GM21367 (cell line): ENCODE measurements around the gene BTNL9.
"Not testable (repeated sequence)": the region's sequence is repeated elsewhere in the genome, so short reads cannot be mapped to it uniquely, and the experiment has no call there.

Experiments
- ATAC-seq: cut with Tn5 transposase; IDR thresholded peaks from one replicate; pipeline ENCODE4 v1.9.1; 2021; ENCODE audit not compliant: unreplicated experiment

BTNL9 gene

DNA sequence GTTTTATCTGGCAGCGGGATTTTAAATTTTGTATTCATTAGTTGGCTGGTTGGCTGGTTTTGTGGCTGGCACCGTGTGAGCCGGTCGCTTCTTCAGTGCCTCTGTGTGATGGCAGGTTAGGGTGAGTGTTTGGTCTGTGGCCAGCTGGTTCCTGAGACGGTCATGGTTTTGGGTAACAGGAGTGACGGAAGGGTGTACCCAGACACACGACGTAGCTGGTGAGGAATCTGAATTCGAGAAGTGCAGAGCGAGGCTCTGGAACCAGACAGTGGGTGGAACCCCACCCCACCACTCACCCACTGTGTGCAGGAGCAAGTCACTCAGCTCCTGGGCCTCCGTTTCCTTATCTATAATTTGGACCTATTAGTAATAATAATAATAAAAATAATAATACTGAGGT lies 2.7 kb downstream of the BTNL9 start:
- ATAC-seq, result no peak

DNA sequence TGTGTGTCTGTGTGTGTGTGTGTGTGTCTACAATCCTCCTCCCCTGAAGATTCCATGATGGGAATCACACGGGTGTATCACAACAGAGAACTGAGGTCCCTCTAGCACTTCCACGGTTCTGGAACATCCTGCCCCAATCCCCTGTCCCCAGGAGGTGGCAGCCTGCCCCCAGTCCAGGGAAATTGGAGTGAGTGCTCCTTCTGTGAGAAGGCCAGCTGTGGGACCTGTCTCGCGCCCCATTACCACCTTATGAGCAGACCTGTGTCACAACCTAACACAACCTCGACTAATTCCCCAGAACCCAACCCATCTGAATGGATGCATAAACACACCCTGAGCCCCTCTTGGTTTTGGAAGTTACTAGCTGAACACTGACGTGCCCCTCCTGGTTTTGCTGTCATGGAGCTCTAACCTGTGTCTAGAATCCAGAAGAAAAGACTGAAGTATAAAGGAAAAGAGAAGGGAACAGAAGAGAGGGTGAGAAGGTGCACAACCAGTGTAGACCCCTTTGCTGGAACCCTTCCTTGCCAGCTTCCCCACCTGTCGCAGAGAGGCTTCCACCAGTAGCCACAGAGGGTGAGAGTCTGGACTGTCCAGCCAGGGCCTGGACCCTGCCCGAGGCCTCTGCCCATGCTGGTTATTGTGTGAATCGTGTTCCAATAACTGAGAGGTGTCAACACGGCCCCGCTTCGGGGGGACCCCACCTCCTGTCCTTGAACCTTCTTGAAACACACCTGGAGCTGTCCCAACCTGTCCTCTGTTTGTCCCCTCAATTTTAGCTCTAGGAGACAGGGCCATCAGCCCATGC lies 3.4 kb downstream of the BTNL9 start:
- ATAC-seq, result no peak

DNA sequence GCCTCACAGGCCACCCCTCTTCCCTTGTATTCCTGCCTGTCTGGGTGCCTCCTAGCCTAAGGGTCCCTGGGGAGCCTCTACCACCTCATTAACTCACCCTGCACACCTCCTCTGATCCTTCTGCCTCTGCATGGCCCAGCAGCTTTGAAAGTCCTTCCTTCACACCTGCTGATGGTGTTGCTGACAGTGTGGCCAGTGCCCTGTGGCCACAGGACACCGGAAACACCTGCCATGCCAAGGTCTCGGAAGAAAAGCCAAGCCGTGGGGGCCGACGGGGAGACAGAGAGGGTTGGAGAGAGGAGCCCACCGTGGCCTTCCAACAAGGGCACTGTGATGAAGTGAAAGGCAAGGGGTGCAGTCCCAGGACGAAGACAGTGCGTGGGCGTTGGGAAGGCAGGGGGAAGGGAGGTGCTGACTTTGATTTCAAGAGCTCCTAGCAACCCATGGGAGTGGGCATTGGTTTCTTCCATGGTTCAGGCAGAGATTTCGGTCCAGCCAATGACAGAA lies 4.1 kb downstream of the BTNL9 start:
- no peak for ATAC-seq

DNA sequence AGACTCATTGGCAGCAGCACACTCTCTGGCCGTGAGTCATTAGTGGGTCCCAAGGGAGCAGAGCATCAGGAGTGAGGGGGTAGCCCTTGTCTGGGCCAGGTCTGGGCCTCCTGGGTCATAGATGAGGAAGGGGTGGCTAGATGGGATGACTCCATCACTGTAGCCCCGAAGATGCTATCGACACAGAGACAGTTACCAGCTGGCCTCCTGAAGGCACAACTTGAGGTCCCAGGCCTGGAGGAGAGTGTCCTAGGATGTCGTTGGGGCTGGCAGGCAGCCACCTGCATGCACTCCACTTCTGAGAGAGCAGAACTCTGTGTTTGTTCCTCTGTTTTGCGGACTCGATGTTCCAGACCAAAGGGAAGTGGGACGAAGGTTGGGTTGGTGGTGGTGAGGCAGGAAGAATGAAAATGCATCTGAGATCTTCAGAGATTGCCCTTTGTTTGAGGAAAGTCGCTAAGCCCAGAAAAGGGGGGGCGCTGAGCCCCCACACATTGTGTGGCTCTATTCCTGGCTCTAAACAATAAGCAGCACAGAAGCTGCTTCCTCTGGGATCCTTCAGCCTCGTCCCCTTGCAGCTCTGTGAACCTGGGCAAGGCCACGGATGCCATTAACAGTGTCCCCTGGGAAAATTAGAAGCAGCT lies 4.7 kb downstream of the BTNL9 start:
- ATAC-seq, result no peak

DNA sequence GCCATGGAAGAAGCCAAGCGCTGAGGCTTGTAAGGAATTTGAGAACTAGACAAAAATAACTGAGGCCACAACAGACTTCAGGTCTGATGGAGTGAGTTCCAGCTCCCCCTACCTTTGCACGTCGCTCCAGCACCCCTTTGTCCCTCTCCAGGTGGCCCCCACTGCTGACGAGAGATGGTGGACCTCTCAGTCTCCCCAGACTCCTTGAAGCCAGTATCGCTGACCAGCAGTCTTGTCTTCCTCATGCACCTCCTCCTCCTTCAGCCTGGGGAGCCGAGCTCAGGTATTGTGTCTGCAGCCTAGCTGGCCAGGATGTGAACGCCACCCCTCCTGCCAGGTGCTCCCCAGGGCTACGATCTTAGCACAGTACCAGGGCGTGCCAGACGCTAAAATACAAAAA lies 5.2 kb downstream of the BTNL9 start:
- ATAC-seq, result no peak

DNA sequence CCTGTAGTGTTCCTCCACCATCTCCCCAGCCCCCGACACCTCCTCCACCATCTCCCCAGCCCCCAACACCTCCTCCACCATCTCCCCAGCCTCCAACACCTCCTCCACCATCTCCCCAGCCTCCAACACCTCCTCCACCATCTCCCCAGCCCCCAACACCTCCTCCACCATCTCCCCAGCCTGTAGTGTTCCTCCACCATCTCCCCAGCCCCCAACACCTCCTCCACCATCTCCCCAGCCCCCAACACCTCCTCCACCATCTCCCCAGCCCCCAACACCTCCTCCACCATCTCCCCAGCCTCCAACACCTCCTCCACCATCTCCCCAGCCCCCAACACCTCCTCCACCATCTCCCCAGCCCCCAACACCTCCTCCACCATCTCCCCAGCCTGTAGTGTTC lies 5.8 kb downstream of the BTNL9 start:
- not testable (repeated sequence) for ATAC-seq

DNA sequence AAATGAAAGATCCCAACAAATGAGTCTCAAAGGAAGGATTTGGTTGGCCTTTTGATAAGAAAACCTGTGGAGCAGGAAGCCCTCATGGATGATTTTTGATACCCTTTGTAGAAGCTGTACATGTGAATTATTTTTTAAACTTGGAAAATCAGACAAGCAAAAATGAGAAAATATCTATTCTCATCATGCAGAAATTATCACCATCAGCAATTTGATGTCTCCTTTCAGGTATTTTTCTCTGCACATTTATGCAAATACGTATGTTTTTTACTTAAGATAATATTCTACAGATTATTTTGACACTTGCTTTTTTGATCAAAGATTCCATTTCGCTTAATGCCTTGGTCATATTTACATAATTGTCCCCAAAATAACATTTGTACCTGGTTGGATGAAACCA lies 7.2 kb downstream of the BTNL9 start:
- no peak for ATAC-seq

DNA sequence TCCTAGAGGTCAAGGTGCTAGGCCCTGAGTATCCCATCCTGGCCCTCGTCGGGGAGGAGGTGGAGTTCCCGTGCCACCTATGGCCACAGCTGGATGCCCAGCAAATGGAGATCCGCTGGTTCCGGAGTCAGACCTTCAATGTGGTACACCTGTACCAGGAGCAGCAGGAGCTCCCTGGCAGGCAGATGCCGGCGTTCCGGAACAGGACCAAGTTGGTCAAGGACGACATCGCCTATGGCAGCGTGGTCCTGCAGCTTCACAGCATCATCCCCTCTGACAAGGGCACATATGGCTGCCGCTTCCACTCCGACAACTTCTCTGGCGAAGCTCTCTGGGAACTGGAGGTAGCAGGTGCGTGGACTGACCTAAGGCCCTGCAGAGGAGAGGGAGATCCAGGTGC lies 7.9 kb downstream of the BTNL9 start:
- no peak for ATAC-seq

DNA sequence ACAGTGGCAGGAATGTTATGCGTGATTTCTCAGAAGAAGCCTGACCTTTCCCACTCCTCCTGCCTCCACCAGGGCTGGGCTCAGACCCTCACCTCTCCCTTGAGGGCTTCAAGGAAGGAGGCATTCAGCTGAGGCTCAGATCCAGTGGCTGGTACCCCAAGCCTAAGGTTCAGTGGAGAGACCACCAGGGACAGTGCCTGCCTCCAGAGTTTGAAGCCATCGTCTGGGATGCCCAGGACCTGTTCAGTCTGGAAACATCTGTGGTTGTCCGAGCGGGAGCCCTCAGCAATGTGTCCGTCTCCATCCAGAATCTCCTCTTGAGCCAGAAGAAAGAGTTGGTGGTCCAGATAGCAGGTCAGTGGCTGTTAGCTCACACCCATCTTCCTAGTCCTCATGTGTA lies 9.9 kb downstream of the BTNL9 start:
- no peak for ATAC-seq

DNA sequence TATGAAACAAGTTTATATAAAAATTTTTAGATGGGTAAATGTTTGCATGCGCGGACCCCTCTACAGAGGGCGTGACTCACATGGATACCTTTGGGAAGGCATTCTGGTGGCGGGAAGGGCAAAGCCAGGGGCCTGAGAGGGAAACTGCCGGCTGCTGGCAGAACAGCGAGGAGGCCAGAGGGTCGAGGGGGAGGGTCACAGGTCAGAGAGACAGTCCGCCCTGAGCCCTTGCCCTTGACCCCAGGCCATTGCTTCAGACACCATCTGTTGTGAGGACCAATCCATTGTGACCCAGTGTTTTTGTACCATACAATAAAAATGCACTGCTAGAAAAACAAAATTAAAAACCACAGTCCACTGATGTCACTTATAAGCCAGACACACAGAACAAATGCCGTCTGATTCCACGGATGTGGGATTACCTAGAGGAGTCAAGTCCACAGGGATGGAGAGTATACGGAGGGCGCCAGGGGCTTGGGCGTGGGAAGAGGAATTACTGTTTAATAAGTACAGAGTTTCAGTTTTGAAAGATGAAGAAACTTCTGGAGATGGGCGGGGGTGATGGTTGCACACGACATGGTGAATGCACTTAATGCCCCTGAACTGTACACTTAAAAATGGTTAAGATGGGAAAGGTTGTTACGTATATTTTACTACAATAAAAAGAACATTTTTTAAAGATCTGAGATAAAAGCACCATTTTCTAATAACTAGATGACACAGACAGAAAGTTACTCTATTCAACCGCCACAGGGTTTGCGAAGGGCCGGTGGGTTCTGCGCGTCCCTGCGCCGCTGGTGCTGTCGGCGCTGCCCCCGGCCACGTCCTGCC lies 12.0 kb downstream of the BTNL9 start:
- no peak for ATAC-seq

DNA sequence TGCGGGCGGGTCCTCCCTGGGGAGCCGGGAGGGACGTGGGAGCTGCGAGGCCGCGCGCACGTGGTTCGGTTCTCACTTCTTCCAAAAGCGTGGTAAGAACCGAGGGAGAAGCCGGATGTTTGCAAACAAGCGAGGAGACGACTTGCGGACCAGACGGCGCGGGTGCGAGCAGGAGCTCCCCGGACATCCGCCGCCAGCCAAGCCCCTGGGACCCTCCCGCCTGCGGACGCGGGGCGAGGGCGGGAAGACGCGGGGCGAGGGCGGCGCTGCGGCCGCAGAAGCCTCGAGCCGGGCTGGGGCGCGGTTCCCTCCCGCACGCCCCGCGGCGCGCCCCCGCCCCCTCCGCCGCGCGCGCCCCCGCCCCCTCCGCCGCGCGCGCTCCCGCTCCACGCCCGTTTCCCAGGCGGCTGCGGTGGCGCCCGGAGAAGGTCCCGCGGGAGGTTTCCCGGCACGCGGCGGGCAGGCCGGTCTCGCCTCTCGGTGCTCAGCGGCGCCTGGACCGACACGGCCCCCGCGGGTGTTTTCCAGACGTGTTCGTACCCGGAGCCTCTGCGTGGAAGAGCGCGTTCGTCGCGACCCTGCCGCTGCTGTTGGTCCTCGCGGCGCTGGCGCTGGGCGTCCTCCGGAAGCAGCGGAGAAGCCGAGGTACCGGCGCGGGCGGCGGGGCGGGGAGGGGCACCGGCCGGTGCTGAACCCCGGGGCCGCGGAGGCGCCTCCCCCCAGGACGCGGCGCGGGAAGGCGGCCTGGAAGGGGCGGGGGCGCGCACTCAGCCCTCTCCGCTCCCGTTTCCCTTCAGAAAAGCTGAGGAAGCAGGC lies 12.8 kb downstream of the BTNL9 start:
- ATAC-seq, result no peak

DNA sequence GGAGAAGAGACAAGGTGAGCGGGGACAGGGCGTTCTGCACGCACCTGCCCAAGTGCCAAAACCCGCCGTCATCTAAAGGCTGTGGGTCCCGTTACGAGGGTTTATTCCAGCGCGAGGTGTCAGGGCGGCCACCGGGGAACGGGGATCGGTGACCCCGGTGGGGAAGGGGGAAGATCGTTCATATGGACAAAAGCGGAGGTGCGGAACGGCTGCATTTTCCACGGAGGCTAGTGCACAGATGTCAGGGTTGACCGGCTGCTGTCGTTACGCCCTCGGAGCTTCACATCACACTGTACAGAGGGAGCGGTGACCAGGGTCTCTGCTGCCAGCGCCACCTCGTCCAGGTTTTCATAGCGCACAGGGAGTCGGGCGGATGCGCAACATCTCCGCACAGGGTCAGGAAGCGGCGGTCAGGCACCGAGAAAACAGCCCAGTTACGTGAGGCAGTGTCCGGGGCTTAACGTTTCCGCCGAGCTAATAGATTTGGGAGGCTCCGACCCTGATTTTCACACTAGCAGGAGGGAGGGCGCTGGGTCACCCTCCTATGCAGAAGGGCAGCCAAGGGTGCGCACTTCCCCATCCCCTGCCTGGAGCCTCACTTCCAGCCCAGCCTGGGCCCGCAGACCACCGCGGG lies 13.5 kb downstream of the BTNL9 start:
- no peak for ATAC-seq

DNA sequence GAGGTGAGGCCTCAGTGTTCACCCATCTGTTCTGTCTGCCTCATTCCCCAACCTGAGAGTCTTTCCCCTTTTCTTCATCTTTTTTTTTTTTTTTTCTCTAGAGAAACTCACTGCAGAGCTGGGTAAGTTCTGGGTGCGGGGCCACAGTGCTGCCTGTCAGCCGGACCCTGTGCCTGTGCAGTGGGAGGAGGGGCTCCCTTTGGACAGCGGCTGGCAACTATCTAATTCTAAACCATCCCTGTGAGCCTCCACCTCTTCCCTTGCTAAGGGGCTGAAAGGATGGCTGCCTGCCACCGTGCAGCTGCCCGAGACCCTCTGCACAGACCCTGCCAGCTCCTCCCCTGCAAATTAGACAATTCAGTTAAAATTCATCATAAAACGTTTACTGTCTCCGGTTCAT lies 14.1 kb downstream of the BTNL9 start:
- no peak for ATAC-seq

DNA sequence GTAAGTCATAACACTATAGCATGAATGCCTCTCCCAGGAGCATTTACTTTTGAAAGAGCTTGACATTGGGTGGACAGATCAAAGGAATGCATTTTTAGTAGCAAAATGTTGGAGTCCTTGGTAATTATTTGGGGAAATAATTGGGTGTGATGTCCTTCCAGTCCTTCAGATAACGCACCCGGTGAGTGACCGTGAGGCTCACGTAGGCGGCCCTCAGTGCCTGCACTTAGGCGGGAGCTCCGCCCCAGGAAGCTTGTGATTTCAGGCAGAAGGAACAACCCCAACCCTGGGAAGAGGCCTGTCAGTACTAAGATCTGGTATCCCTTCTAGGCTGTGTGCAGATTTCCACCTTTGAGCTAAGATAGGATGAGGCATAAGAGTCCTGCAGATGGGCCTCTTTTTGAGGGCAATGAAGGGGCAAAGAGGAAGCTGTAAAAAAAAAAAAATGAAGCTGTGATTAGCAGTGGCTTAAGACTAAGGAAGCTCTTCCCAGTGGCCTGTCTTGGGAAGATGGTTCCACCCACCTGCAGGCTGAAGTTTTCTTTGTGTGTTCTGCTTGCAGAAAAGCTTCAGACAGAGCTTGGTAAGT lies 14.9 kb downstream of the BTNL9 start:
- no peak for ATAC-seq

DNA sequence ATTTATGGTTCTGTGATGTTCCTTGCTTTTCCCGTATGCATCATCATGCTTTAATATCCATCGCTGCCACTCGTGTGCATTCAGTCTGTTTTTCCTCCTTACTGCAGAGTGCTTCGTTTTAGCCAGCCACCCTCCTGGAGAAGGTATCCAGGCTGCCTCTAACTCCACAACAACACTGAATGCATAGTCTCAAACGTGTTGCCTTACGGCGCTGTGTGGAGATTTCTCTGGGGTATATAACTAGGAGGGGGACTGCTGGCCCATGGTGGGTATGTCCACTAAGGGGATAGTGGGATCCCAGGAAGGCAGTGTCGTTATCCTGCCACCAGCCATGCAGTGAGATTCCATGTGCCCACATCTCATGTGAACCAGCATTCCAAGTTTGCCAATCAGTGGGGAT lies 16.4 kb downstream of the BTNL9 start:
- ATAC-seq, result no peak

DNA sequence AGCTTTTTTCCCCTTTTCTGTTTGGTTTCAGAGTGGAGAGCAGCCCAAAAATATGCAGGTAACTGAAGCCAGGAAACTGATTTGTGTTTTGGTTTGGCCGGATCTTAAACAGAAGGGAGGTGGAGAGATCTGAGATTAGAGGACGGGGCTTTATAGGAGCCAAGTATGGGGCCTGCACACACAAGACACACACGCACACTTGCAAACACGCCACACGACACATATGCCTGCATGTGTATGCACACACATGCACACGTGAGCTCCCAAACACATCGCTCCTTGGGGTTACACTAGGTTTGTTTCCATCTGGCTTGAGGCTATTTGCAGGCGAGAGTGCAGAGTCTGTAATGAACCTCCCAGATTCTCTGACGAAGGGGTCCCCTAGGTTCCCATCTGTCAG lies 18.3 kb downstream of the BTNL9 start:
- ATAC-seq, result no peak

DNA sequence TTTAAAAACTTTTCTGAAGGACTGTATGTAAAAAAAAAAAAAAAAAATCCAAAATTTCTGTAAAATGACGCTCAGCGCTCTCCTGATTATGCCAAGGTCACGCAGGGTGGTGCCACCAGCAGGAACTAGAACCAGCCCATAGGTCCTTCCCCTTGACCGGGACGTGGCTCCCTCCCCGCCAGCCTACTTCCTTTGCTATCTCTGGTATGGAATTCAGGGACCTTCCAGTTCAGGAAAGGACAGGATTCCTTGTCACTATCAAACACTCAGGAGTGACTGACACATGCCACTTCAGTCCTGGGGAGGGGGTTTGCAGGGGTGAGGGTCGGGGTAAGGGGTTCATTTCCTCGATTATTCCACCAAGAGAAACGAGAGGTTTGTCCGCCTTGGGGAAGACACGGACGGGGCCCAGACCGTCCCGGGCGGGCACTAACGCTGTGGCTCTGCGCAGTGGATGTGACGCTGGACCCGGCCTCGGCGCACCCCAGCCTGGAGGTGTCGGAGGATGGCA lies 18.8 kb downstream of the BTNL9 start:
- ATAC-seq, result no peak

DNA sequence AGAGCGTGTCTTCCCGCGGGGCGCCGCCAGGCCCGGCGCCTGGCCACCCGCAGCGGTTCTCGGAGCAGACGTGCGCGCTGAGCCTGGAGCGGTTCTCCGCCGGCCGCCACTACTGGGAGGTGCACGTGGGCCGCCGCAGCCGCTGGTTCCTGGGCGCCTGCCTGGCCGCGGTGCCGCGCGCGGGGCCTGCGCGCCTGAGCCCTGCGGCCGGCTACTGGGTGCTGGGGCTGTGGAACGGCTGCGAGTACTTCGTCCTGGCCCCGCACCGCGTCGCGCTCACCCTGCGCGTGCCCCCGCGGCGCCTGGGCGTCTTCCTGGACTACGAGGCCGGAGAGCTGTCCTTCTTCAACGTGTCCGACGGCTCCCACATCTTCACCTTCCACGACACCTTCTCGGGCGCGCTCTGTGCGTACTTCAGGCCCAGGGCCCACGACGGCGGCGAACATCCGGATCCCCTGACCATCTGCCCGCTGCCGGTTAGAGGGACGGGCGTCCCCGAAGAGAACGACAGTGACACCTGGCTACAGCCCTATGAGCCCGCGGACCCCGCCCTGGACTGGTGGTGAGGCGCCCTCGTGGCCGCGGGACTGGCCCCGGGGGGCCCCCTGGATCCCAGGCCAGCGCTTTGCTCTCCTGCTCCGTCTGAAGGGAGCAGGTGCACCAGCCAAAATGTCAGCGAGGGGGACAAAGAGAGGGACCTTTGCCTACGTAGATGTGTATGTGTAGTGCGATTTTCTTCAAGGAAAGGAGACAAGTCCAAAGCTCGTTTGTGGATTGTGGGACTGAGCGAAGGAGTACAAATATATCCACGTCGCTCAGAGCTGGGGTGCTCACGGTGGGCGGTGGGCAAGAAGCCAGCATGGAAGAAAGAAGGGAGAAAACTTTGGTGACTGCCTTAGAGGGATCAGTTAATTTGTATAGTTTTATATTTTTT lies 19.5 kb downstream of the BTNL9 start:
- ATAC-seq, result no peak

DNA sequence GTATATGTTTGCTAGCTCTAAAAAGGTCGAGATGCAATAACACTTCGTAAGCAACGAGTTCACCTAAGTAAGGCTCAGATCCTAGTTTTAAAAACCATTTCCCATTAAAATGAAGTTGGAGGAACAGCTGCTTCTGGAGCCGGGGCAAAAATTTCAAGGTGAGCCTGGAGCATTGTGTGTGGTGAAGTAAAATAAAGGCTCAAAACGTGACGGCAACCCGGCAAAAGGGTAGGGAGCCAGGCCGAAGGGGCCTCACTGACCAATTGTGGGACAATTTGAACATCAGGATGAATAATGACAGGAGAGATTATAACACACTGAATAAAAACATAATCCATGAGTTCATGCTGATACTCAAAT lies 20.1 kb downstream of the BTNL9 start:
- ATAC-seq, result no peak
